HUES48 (cell line): Measurements from ENCODE around the gene JARID2.

Experiments used
- H3K27ac ChIP-seq: one replicate; pipeline ENCODE4 v1.7.0; 2013; ENCODE audit warnings: low read depth, low read length, inconsistent platforms
- H3K27me3 ChIP-seq: 2 replicates; pipeline ENCODE4 v1.6.1; 2013; ENCODE audit warnings: mild to moderate bottlenecking, low read length; ENCODE audit not compliant: control insufficient read depth, insufficient read depth
- H3K36me3 ChIP-seq: 2 replicates; pipeline ENCODE4 v1.6.1; 2013; ENCODE audit warnings: low read length; ENCODE audit not compliant: control insufficient read depth, insufficient read depth
- H3K4me1 ChIP-seq: 2 replicates; pipeline ENCODE4 v1.6.1; 2013; ENCODE audit warnings: mild to moderate bottlenecking, low read length; ENCODE audit not compliant: control insufficient read depth, insufficient read depth
- H3K4me3 ChIP-seq: 2 replicates; pipeline ENCODE4 v1.5.1; 2013; ENCODE audit warnings: mild to moderate bottlenecking, low read depth, low read length
- H3K9ac ChIP-seq: 2 replicates; pipeline ENCODE4 v1.6.1; 2013; ENCODE audit warnings: mild to moderate bottlenecking, low read depth, low read length, moderate library complexity
- H3K9me3 ChIP-seq: 2 replicates; pipeline ENCODE4 v1.6.1; 2013; ENCODE audit warnings: low read length; ENCODE audit not compliant: control insufficient read depth, insufficient read depth

JARID2 gene

GRCh38 chr6:15491986-15492269 lies 246.1 kb downstream of the JARID2 start:
- H3K4me3 ChIP-seq, result no peak overlapping the region
- no peaks in the 10 kb centered on the region for H3K27me3 ChIP-seq
- H3K9me3 ChIP-seq, result no peaks in the 10 kb centered on the region
- H3K36me3 ChIP-seq, result peaks cover 73% of the 10 kb centered on the region
- peak overlapping the region; percentile 9 for H3K27ac ChIP-seq
- peaks cover 42% of the 10 kb centered on the region for H3K4me1 ChIP-seq
- H3K9ac ChIP-seq, result no peak overlapping the region

DNA sequence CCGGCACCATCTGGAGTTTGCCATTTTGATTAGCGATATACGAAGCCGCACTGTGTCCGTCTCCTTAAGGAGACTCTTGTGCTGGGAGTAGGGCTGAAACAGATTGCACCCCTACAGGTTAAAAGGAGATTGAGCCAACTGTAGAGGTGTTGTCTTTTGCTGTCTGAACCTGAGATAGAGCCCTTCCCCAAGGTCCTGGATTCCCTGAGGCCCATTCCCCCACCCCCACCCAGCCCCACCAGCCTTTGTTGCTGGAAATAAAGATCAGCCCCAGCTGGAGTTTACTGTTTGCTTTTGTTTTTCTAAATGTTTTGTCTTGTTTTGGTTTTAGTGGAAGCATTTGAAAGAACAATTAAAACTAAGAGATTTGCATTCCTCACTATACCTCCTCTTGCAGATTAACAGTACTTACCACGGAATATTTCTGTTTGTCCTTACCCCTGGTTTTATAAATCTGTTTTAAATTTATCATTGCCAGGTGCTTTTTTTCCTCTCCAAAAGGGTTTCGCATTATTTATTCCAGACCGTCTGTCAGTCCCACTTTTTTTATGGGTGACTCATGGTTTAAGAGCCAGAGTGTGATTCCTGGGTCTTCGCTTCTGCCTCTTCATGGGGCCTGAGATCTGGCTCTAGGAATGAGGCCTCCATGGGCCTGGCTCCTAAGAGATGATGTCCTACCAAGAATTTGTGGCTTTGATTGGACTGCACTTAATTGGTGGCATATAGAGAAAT lies 247.7 kb downstream of the JARID2 start:
- Histone ChIP-seq H3K4me3 (peak overlapping the region; percentile 45), H3K36me3 (peaks cover 71% of the 10 kb centered on the region), H3K27me3 (no peaks in the 10 kb centered on the region), H3K27ac (peak overlapping the region; percentile 85), H3K4me1 (peaks cover 42% of the 10 kb centered on the region), H3K9ac (no peak overlapping the region), H3K9me3 (no peaks in the 10 kb centered on the region)

DNA sequence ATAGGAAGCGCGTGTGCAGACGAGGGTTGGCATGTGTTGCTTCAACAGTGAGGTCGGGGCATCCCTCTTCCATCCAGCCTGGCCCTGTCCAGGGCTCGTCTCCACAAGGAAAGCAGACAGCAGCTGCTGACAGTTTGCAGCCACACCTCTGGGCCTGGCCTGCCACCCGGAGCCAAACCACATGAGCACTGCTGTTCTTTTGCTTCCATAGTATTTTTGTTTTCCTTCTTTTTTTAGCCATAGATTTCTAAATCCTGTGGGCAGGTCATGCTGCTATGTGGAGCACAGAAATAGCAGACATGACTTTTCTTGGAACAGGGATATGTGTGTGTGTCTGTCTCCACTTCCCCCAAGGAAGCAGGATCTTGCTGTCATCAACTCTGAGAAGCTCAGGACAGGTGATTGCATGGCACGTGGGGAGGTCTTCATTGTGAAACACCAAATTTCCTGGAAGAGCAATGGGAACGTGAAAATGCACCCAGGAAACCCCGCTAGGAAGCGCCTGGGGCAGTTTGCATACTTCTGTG lies 249.6 kb downstream of the JARID2 start:
- Histone ChIP-seq H3K4me3 (no peak overlapping the region), H3K4me1 (peaks cover 35% of the 10 kb centered on the region), H3K9me3 (no peaks in the 10 kb centered on the region), H3K27me3 (no peaks in the 10 kb centered on the region), H3K9ac (no peak overlapping the region), H3K27ac (no peak overlapping the region), H3K36me3 (peaks cover 72% of the 10 kb centered on the region)

DNA sequence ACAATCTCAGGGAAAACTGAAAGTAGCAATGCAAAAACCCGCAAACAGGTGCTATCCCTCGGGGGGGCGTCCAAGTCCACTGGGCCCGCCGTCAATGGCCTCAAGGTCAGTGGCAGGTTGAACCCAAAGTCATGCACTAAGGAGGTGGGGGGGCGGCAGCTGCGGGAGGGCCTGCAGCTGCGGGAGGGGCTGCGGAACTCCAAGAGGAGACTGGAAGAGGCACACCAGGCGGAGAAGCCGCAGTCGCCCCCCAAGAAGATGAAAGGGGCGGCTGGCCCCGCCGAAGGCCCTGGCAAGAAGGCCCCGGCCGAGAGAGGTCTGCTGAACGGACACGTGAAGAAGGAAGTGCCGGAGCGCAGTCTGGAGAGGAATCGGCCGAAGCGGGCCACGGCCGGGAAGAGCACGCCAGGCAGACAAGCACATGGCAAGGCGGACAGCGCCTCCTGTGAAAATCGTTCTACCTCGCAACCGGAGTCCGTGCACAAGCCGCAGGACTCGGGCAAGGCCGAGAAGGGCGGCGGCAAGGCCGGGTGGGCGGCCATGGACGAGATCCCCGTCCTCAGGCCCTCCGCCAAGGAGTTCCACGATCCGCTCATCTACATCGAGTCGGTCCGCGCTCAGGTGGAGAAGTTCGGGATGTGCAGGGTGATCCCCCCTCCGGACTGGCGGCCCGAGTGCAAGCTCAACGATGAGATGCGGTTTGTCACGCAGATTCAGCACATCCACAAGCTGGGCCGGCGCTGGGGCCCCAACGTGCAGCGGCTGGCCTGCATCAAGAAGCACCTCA lies 250.7 kb downstream of the JARID2 start:
- H3K9ac ChIP-seq, result no peak overlapping the region
- H3K4me3 ChIP-seq, result no peak overlapping the region
- H3K27ac ChIP-seq, result no peak overlapping the region
- no peaks in the 10 kb centered on the region for H3K27me3 ChIP-seq
- H3K9me3 ChIP-seq, result no peaks in the 10 kb centered on the region
- H3K4me1 ChIP-seq, result peaks cover 24% of the 10 kb centered on the region
- peaks cover 82% of the 10 kb centered on the region for H3K36me3 ChIP-seq

- Histone ChIP-seq H3K9ac (no peak overlapping the region), H3K27me3 (no peaks in the 10 kb centered on the region), H3K36me3 (peaks cover 91% of the 10 kb centered on the region), H3K27ac (no peak overlapping the region), H3K4me1 (peaks cover 5% of the 10 kb centered on the region), H3K9me3 (no peaks in the 10 kb centered on the region), H3K4me3 (no peak overlapping the region)
These were observed 252.8 kb downstream of the JARID2 start for GRCh38 chr6:15498640-15499039.

- Histone ChIP-seq H3K36me3 (peaks cover 94% of the 10 kb centered on the region), H3K27me3 (no peaks in the 10 kb centered on the region), H3K27ac (no peak overlapping the region), H3K4me1 (peaks cover under 1% of the 10 kb centered on the region), H3K9me3 (no peaks in the 10 kb centered on the region), H3K4me3 (no peak overlapping the region), H3K9ac (no peak overlapping the region)
These were observed 253.3 kb downstream of the JARID2 start for GRCh38 chr6:15499125-15499524.

DNA sequence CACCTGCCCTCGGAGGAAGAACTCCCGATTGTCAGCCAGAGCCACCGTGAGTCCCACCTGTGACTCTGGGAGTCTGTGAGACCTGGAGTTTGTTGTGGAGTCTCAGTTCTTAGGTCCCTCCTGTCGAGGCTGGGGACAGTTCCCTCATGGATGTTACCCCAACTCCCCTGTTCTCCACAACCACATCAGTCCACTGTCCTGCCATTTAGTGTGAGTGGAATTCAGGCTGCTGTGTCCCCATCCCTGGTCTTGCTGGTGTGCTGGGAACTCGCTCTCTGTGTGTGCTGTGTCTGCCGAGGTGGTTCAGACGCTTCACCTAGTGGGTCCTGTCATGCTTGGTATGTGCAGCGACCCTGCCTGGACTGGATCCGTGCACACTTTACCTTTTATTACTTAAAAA lies 253.7 kb downstream of the JARID2 start:
- Histone ChIP-seq H3K4me3 (no peak overlapping the region), H3K36me3 (peaks cover 98% of the 10 kb centered on the region), H3K27me3 (no peaks in the 10 kb centered on the region), H3K27ac (no peak overlapping the region), H3K9me3 (no peaks in the 10 kb centered on the region), H3K9ac (no peak overlapping the region), H3K4me1 (no peaks in the 10 kb centered on the region)

DNA sequence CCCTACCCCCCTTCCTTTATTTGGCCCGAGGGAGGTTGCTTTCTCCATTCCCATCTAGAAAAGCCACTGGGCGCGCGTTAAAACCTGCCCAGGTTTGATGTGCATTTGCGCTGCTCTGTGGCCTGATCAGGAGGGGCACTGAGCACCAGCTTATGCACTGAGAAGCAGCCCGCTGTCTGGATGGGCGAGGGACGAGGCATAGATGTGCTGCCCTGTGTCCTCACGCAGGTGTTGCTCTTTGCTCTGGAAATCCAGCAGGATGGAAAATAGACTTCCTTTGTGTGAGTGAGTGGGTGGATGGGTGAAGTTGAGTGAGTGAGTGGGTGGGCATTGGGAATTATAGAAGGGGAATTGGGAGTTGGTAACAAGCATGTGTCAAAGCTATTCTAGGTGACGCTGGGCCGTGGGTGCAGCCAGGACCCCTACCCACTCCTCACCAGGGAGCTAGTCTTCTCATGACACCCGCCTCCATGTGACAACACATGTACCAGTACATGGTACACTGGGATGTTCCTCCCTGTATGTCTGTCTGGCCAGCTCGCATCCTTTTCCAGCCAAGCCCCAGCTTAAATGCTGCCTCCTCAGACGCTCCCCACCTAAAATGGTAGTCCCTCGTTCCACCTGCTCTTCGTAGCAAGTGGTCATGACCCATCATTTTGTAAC lies 254.3 kb downstream of the JARID2 start:
- no peak overlapping the region for H3K4me3 ChIP-seq
- peaks cover 98% of the 10 kb centered on the region for H3K36me3 ChIP-seq
- no peak overlapping the region for H3K9ac ChIP-seq
- H3K4me1 ChIP-seq, result no peaks in the 10 kb centered on the region
- no peaks in the 10 kb centered on the region for H3K27me3 ChIP-seq
- H3K9me3 ChIP-seq, result no peaks in the 10 kb centered on the region
- H3K27ac ChIP-seq, result no peak overlapping the region

- peaks cover 98% of the 10 kb centered on the region for H3K36me3 ChIP-seq
- H3K27ac ChIP-seq, result no peak overlapping the region
- H3K4me3 ChIP-seq, result no peak overlapping the region
- no peaks in the 10 kb centered on the region for H3K9me3 ChIP-seq
- no peaks in the 10 kb centered on the region for H3K4me1 ChIP-seq
- H3K9ac ChIP-seq, result no peak overlapping the region
- H3K27me3 ChIP-seq, result no peaks in the 10 kb centered on the region
These were observed 255.3 kb downstream of the JARID2 start for GRCh38 chr6:15500901-15501825.

DNA sequence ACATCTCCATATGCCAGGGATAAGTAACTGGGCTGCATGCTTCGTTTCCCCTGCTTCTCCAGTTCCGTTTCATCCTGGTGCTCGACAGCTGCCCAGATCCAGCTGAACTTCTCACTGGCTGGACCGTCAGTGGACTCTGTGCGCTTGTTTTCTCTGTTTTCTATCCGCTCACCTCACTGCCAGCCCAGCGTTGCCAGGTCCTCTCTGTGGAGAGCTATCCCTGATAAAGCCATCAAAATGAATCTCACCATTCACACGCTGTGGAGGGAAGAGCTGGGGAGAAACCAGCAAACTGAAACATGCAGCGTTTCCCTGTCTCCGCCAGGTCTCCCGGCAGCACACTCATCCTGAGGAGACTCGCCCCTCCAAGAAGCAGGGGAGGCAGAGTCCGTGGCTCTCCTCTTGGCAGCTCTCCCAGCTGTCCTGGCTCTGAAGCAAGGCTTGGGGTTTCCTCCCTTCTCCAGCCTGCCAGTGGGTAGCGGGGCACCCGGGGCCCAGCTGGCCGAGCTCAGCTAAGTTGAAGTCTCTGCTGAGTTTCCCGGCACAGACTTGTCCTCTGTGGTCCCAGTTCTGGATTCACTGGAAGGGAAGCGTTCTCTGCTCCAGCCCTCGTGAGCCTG lies 256.1 kb downstream of the JARID2 start:
- peaks cover 7% of the 10 kb centered on the region for H3K4me1 ChIP-seq
- H3K36me3 ChIP-seq, result peaks cover 98% of the 10 kb centered on the region
- H3K27ac ChIP-seq, result no peak overlapping the region
- H3K27me3 ChIP-seq, result no peaks in the 10 kb centered on the region
- H3K9me3 ChIP-seq, result no peaks in the 10 kb centered on the region
- no peak overlapping the region for H3K9ac ChIP-seq
- no peak overlapping the region for H3K4me3 ChIP-seq
